Tibial artery (tissue), 4 donors: ENCODE data around the gene FURIN.

Experiments
- DNase-seq, 2 donors: peaks; one replicate each; pipeline ENCODE4 v3.0.0-alpha.2; 2019
- H3K27ac ChIP-seq, 2 donors: fragments of 200-600 bp; sonication (generic) in 1 of 2; 1 replicate in 1 of 2; 2 replicates in 1 of 2; pipeline ENCODE4 v1.5.1; 2018 to 2019; ENCODE audit warnings: mild to moderate bottlenecking in 1 of 2
- H3K27me3 ChIP-seq, 2 donors: fragments of 200-600 bp; sonication (generic) in 1 of 2; one replicate each; pipeline versions ENCODE4 v1.5.1 to v1.6.0; 2016 to 2019
- H3K36me3 ChIP-seq, 3 donors: fragments of 200-600 bp; sonication (generic) in 2 of 3; one replicate each; pipeline ENCODE4 v1.5.1; 2016 to 2019; ENCODE audit warnings: mild to moderate bottlenecking in 2 of 3
- H3K4me1 ChIP-seq, 4 donors: fragments of 200-600 bp; sonication (generic) in 2 of 4; 1 replicate in 3 of 4; 2 replicates in 1 of 4; pipeline ENCODE4 v1.5.1; 2016 to 2019
- H3K4me3 ChIP-seq, 2 donors: fragments of 200-600 bp; sonication (generic) in 1 of 2; 1 replicate in 1 of 2; 2 replicates in 1 of 2; pipeline ENCODE4 v1.5.1; 2018 to 2019; ENCODE audit warnings: mild to moderate bottlenecking in 2 of 2
- H3K9me3 ChIP-seq, 3 donors: fragments of 200-600 bp; sonication (generic) in 1 of 3; one replicate each; pipeline ENCODE4 v1.5.1; 2016 to 2019
- CTCF ChIP-seq, 2 experiments: fragments of 200-600 bp in 1 of 2; fragments of 450-650 bp in 1 of 2; IDR thresholded peaks; one replicate each; pipeline ENCODE4 v1.5.1; 2017 to 2019; ENCODE audit warnings: antibody characterized with exemption in 2 of 2, mild to moderate bottlenecking in 1 of 2, moderate library complexity in 1 of 2
- intact Hi-C: fragments of 100-400 bp; cut with DNase I; formaldehyde crosslinking; loops from one replicate; pipeline ENCODE4 v1.15.0; 2023; ENCODE audit warnings: low total_unique reads

The FURIN gene

GRCh38 chr15:90857883-90858443 is 10.4 kb upstream of the FURIN start:
- intact Hi-C loops = loop anchor here (10.0 kb wide), 1 partner anchor 83 kb away; no protein-coding TSS in a partner anchor
- no peak for TF ChIP-seq CTCF (IDR thresholded peaks at IDR 0.05)

GRCh38 chr15:90859234-90860131 is 8.9 kb upstream of the FURIN start:
- no peaks in the 10 kb centered on the region for H3K4me1 ChIP-seq
- intact Hi-C loops = loop anchor here (10.0 kb wide), 1 partner anchor 85 kb away; no protein-coding TSS in a partner anchor
- TF ChIP-seq CTCF (IDR thresholded peaks at IDR 0.05) = no peak
- H3K36me3 ChIP-seq = no peaks in the 10 kb centered on the region
- H3K4me3 ChIP-seq = no peak overlapping the region
- H3K9me3 ChIP-seq = no peaks in the 10 kb centered on the region
- H3K27ac ChIP-seq = no peak overlapping the region
- H3K27me3 ChIP-seq = no peaks in the 10 kb centered on the region
- DNase-seq = no peak

More at GRCh38 chr15:90857883-90858443, 10.4 kb upstream of the FURIN start:
- Histone ChIP-seq H3K4me3 (no peak overlapping the region), H3K27me3 (no peaks in the 10 kb centered on the region), H3K27ac (no peak overlapping the region), H3K4me1 (no peaks in the 10 kb centered on the region), H3K36me3 (no peaks in the 10 kb centered on the region), H3K9me3 (no peaks in the 10 kb centered on the region)
- DNase-seq = no peak

GRCh38 chr15:90860450-90860849 is 7.9 kb upstream of the FURIN start:
- Histone ChIP-seq H3K4me1 (no peaks in the 10 kb centered on the region), H3K36me3 (no peaks in the 10 kb centered on the region), H3K9me3 (no peaks in the 10 kb centered on the region), H3K4me3 (no peak overlapping the region), H3K27ac (no peak overlapping the region), H3K27me3 (no peaks in the 10 kb centered on the region)
- intact Hi-C loops = no loop called here
- no peak for TF ChIP-seq CTCF (IDR thresholded peaks at IDR 0.05)
- DNase-seq = no peak

GRCh38 chr15:90860942-90861675 is 7.3 kb upstream of the FURIN start:
- H3K4me3 ChIP-seq = no peak overlapping the region
- H3K9me3 ChIP-seq = no peaks in the 10 kb centered on the region
- H3K27me3 ChIP-seq = no peaks in the 10 kb centered on the region
- H3K27ac ChIP-seq = no peak overlapping the region
- DNase-seq = no peak
- intact Hi-C loops = no loop called here
- H3K4me1 ChIP-seq = no peaks in the 10 kb centered on the region
- TF ChIP-seq CTCF (IDR thresholded peaks at IDR 0.05) = no peak
- H3K36me3 ChIP-seq = no peaks in the 10 kb centered on the region

- Histone ChIP-seq H3K4me3 (no peak overlapping the region), H3K27ac (no peak overlapping the region), H3K36me3 (no peaks in the 10 kb centered on the region), H3K4me1 (no peaks in the 10 kb centered on the region), H3K27me3 (no peaks in the 10 kb centered on the region), H3K9me3 (no peaks in the 10 kb centered on the region)
- intact Hi-C loops = no loop called here
- no peak for DNase-seq
- TF ChIP-seq CTCF (IDR thresholded peaks at IDR 0.05) = no peak
Observed at GRCh38 chr15:90862487-90862886, 5.9 kb upstream of the FURIN start.
